WTC11 (cell line): Measurements from ENCODE around the gene ZCRB1.

Experiments
- NR3C1 ChIP-seq: sonication (generic); formaldehyde crosslinking; conservative IDR thresholded peaks from 2 replicates; pipeline ENCODE4 v1.8.1; 2023; ENCODE audit warnings: low read depth, mild to moderate bottlenecking, missing genetic modification reagents
- TF ChIP-seq, protein P1 (sequence below): fragments of 250-450 bp; sonication (Bioruptor Pico); IDR thresholded peaks from 2 replicates; pipeline ENCODE4 v1.8.0; 2021; ENCODE audit warnings: mild to moderate bottlenecking
- TF ChIP-seq, protein P2 (sequence below): fragments of 200-600 bp; IDR thresholded peaks from 2 replicates; pipeline ENCODE4 v1.8.0; 2022; ENCODE audit warnings: antibody characterized with exemption

DNA sequence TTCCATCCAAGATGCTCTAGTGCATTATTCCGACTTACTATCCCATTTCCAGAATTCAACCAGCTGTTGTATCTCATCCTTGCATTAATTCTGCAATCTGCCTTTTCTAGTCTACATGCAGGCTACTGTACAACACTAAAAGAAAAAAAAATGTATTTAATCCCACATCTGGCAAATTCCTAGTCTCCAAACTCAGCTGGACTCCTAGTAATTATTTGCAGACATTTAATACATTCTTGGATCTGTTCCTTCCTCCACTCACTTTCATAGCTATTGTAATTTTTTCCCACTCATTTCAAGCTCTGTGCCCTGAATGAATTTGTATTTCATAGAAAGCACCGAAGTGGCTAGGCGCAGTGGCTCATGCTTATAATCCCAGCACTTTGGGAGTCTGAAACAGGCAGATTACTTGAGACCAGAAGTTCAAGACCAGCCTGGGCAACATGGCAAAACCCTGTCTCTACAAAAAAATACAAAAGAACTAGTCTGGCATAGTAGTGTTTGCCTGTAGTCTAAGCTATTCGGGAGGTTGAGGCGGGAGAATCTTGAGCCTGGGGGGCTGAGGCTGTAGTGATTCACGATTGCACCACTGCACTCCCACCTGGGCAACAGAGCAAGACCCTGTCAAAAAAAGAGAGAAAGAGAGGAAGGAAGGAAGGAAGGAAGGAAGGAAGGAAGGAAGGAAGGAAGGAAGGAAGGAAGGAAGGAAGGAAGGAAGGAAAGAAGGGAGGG is 48.3 kb downstream of the ZCRB1 start:
- TF ChIP-seq, protein P1, sequence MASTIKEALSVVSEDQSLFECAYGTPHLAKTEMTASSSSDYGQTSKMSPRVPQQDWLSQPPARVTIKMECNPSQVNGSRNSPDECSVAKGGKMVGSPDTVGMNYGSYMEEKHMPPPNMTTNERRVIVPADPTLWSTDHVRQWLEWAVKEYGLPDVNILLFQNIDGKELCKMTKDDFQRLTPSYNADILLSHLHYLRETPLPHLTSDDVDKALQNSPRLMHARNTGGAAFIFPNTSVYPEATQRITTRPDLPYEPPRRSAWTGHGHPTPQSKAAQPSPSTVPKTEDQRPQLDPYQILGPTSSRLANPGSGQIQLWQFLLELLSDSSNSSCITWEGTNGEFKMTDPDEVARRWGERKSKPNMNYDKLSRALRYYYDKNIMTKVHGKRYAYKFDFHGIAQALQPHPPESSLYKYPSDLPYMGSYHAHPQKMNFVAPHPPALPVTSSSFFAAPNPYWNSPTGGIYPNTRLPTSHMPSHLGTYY (CRISPR knock-in tag), result no peak
- TF ChIP-seq, protein P2, sequence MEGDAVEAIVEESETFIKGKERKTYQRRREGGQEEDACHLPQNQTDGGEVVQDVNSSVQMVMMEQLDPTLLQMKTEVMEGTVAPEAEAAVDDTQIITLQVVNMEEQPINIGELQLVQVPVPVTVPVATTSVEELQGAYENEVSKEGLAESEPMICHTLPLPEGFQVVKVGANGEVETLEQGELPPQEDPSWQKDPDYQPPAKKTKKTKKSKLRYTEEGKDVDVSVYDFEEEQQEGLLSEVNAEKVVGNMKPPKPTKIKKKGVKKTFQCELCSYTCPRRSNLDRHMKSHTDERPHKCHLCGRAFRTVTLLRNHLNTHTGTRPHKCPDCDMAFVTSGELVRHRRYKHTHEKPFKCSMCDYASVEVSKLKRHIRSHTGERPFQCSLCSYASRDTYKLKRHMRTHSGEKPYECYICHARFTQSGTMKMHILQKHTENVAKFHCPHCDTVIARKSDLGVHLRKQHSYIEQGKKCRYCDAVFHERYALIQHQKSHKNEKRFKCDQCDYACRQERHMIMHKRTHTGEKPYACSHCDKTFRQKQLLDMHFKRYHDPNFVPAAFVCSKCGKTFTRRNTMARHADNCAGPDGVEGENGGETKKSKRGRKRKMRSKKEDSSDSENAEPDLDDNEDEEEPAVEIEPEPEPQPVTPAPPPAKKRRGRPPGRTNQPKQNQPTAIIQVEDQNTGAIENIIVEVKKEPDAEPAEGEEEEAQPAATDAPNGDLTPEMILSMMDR, result no peak
- no peak for TF ChIP-seq NR3C1 (CRISPR knock-in tag)
